K562 (cell line): ENCODE measurements around the gene CDH2.

ENCODE experiments used
- CHD2 ChIP-seq: IDR thresholded peaks from 2 replicates; pipeline ENCODE4 v1.6.1; 2011; ENCODE audit warnings: low read depth, low read length
- JUN ChIP-seq, 2 experiments: sonication (generic) in 1 of 2; formaldehyde crosslinking in 1 of 2; IDR thresholded peaks; 2 replicates each; pipeline versions ENCODE4 v1.6.1 to v1.8.0; 2012 to 2022; ENCODE audit warnings: borderline replicate concordance in 2 of 2, mild to moderate bottlenecking in 2 of 2, improper control_type of control experiment in 1 of 2, low read depth in 1 of 2, low read length in 1 of 2, missing genetic modification reagents in 1 of 2
- MAX ChIP-seq: sonication (generic); formaldehyde crosslinking; IDR thresholded peaks from 2 replicates; pipeline ENCODE4 v1.9.0; 2022; ENCODE audit warnings: mild to moderate bottlenecking, missing genetic modification reagents
- SMARCB1 ChIP-seq: IDR thresholded peaks from 2 replicates; pipeline ENCODE4 v1.6.1; 2011; ENCODE audit warnings: improper control_type of control experiment, low read depth; ENCODE audit not compliant: insufficient read length
- TF ChIP-seq, protein P1 (sequence below), 3 experiments: IDR thresholded peaks in 2 of 3; conservative IDR thresholded peaks in 1 of 3; 2 replicates each; pipeline ENCODE4 v1.5.1; 2011 to 2012; ENCODE audit warnings: low read length in 3 of 3, mild to moderate bottlenecking in 3 of 3, control low read depth in 2 of 3, improper control_type of control experiment in 1 of 3, inconsistent platforms in 1 of 3, low read depth in 1 of 3, mixed read lengths in 1 of 3, moderate library complexity in 1 of 3; ENCODE audit not compliant: insufficient read depth in 2 of 3

- TF ChIP-seq SMARCB1 (no peak), JUN (IDR thresholded peaks at IDR 0.05; ENCODE audit: borderline replicate concordance, low read depth, low read length) (no peak), JUN (CRISPR knock-in tag; IDR thresholded peaks at IDR 0.05; ENCODE audit: borderline replicate concordance) (no peak), MAX (CRISPR knock-in tag) (no peak), CHD2 (no peak)
- TF ChIP-seq, protein P1, sequence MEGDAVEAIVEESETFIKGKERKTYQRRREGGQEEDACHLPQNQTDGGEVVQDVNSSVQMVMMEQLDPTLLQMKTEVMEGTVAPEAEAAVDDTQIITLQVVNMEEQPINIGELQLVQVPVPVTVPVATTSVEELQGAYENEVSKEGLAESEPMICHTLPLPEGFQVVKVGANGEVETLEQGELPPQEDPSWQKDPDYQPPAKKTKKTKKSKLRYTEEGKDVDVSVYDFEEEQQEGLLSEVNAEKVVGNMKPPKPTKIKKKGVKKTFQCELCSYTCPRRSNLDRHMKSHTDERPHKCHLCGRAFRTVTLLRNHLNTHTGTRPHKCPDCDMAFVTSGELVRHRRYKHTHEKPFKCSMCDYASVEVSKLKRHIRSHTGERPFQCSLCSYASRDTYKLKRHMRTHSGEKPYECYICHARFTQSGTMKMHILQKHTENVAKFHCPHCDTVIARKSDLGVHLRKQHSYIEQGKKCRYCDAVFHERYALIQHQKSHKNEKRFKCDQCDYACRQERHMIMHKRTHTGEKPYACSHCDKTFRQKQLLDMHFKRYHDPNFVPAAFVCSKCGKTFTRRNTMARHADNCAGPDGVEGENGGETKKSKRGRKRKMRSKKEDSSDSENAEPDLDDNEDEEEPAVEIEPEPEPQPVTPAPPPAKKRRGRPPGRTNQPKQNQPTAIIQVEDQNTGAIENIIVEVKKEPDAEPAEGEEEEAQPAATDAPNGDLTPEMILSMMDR (IDR thresholded peaks at IDR 0.05 in 2 of 3, conservative IDR thresholded peaks at IDR 0.05 in 1 of 3; ENCODE audit: insufficient read depth in 2 of 3, low read depth in 1 of 3, low read length in 3 of 3), result no peak
Observed at GRCh38 chr18:27969206-27969605, 207.7 kb downstream of the CDH2 start.
